ENCODE results near the gene AMMECR1L.

DNA sequence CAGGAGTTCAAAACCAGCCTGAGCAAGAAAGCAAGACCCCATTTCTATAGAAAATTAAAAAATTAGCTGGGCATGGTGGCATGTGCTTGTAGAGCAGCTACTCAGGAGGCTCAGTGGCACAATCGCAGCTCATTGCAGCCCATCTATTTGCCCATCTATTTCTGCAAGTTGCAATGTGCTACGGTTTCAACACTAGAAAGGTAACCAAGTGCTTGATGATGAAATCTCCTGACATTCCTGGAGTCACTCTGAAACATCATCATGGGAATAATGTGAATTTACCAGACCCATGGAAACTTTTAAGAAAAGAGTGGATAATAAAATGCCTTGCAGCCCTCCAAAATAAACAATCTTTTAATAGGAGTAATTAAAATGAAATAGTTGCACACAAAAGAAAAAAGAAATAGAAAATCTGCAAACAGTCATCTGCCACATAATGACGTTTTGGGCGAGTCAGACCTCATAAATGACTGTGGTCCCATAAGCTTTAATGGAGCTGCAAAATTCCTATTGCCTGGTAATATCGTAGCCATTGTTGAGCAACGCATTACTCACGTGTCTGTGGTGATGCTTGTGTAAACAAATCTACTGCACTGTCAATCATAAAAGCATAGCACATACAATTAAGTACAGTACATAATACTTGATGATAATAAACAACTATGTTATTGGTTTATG lies 46.6 kb upstream of the AMMECR1L start:
- TF ChIP-seq, protein P1, sequence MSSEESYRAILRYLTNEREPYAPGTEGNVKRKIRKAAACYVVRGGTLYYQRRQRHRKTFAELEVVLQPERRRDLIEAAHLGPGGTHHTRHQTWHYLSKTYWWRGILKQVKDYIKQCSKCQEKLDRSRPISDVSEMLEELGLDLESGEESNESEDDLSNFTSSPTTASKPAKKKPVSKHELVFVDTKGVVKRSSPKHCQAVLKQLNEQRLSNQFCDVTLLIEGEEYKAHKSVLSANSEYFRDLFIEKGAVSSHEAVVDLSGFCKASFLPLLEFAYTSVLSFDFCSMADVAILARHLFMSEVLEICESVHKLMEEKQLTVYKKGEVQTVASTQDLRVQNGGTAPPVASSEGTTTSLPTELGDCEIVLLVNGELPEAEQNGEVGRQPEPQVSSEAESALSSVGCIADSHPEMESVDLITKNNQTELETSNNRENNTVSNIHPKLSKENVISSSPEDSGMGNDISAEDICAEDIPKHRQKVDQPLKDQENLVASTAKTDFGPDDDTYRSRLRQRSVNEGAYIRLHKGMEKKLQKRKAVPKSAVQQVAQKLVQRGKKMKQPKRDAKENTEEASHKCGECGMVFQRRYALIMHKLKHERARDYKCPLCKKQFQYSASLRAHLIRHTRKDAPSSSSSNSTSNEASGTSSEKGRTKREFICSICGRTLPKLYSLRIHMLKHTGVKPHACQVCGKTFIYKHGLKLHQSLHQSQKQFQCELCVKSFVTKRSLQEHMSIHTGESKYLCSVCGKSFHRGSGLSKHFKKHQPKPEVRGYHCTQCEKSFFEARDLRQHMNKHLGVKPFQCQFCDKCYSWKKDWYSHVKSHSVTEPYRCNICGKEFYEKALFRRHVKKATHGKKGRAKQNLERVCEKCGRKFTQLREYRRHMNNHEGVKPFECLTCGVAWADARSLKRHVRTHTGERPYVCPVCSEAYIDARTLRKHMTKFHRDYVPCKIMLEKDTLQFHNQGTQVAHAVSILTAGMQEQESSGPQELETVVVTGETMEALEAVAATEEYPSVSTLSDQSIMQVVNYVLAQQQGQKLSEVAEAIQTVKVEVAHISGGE (CRISPR knock-in tag; IDR thresholded peaks at IDR 0.05), result no peak
- TF ChIP-seq MYC (IDR thresholded peaks at IDR 0.05; ENCODE audit: insufficient read depth, insufficient read length, insufficient replicate concordance, low read length, severe bottlenecking), result no peak
- no peak for TF ChIP-seq SP1 (IDR thresholded peaks at IDR 0.05; ENCODE audit: low read depth, low read length)
- TF ChIP-seq CREB1 (IDR thresholded peaks at IDR 0.05; ENCODE audit: low read depth), result no peak
- TF ChIP-seq, protein P2, sequence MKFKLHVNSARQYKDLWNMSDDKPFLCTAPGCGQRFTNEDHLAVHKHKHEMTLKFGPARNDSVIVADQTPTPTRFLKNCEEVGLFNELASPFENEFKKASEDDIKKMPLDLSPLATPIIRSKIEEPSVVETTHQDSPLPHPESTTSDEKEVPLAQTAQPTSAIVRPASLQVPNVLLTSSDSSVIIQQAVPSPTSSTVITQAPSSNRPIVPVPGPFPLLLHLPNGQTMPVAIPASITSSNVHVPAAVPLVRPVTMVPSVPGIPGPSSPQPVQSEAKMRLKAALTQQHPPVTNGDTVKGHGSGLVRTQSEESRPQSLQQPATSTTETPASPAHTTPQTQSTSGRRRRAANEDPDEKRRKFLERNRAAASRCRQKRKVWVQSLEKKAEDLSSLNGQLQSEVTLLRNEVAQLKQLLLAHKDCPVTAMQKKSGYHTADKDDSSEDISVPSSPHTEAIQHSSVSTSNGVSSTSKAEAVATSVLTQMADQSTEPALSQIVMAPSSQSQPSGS (IDR thresholded peaks at IDR 0.05; ENCODE audit: low read length), result no peak
- TF ChIP-seq EGR1 (IDR thresholded peaks at IDR 0.05; ENCODE audit: borderline replicate concordance in 1 of 2, low read depth in 2 of 2, low read length in 2 of 2), result no peak
- TF ChIP-seq, protein P3, sequence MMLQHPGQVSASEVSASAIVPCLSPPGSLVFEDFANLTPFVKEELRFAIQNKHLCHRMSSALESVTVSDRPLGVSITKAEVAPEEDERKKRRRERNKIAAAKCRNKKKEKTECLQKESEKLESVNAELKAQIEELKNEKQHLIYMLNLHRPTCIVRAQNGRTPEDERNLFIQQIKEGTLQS (IDR thresholded peaks at IDR 0.05; ENCODE audit: borderline replicate concordance, extremely low read depth, low read depth, low read length), result no peak
- TF ChIP-seq POLR2AphosphoS5 (IDR thresholded peaks at IDR 0.05; ENCODE audit: low read length), result no peak
